HEK293 (cell line): ENCODE data around the gene BBLN.

ENCODE experiments used
- CTCF ChIA-PET: fragments of 350-600 bp; formaldehyde crosslinking; extraction: SDS; loops from one replicate; lab custom pipeline; 2021; ENCODE audit warnings: antibody characterized with exemption; lab: Yijun Ruan, JAX
- POLR2A ChIA-PET: fragments of 300-600 bp; formaldehyde crosslinking; extraction: SDS; loops from one replicate; lab custom pipeline; 2020; ENCODE audit warnings: antibody characterized with exemption, inconsistent platforms; lab: Yijun Ruan, JAX
- H3K27ac ChIP-seq: fragments of 200-500 bp; sonication (Bioruptor generic); 2 replicates; pipeline ENCODE4 v1.5.1; 2014; ENCODE audit warnings: low read depth, low read length, control low read depth, inconsistent platforms; ENCODE audit errors: extremely low read depth
- H3K36me3 ChIP-seq, 2 experiments: fragments of 200-500 bp in 1 of 2; sonication (Bioruptor generic) in 1 of 2; 1 replicate in 1 of 2; 2 replicates in 1 of 2; pipeline ENCODE4 v1.5.1; 2014 to 2017; ENCODE audit warnings: inconsistent platforms in 2 of 2, low read length in 2 of 2; ENCODE audit not compliant: control insufficient read depth in 2 of 2, insufficient read depth in 1 of 2
- H3K4me1 ChIP-seq: fragments of 200-500 bp; sonication (Bioruptor generic); 2 replicates; pipeline ENCODE4 v1.5.1; 2014; ENCODE audit warnings: mild to moderate bottlenecking, low read length, inconsistent platforms; ENCODE audit not compliant: control insufficient read depth, insufficient read depth
- H3K4me3 ChIP-seq: 2 replicates; pipeline ENCODE4 v1.5.1; 2011; ENCODE audit warnings: low read depth, mild to moderate bottlenecking, control low read depth, low read length, moderate library complexity
- H3K9me3 ChIP-seq: fragments of 200-500 bp; sonication (Bioruptor generic); 2 replicates; pipeline ENCODE4 v1.5.1; 2014; ENCODE audit warnings: low read depth, low read length, inconsistent platforms; ENCODE audit not compliant: control insufficient read depth, insufficient read depth
- CTCF ChIP-seq: fragments of 450-650 bp; formaldehyde crosslinking; IDR thresholded peaks from 2 replicates; pipeline ENCODE4 v1.5.1; 2016; ENCODE audit warnings: missing biosample characterization, missing genetic modification characterization
- SP2 ChIP-seq: fragments of 450-650 bp; formaldehyde crosslinking; IDR thresholded peaks from 2 replicates; pipeline ENCODE4 v1.5.1; 2016; ENCODE audit warnings: missing biosample characterization, missing genetic modification characterization
- TRIM28 ChIP-seq: IDR thresholded peaks from 2 replicates; pipeline ENCODE4 v1.6.1; 2011; ENCODE audit warnings: low read length, control low read depth, borderline replicate concordance
- ZNF140 ChIP-seq: fragments of 450-650 bp; formaldehyde crosslinking; IDR thresholded peaks from 2 replicates; pipeline ENCODE4 v1.5.1; 2016; ENCODE audit warnings: missing biosample characterization, missing genetic modification characterization
- ZNF184 ChIP-seq: fragments of 450-650 bp; IDR thresholded peaks from 2 replicates; pipeline ENCODE4 v1.5.1; 2018; ENCODE audit warnings: missing biosample characterization, mild to moderate bottlenecking, missing genetic modification characterization
- ZNF2 ChIP-seq: fragments of 450-650 bp; formaldehyde crosslinking; IDR thresholded peaks from 2 replicates; pipeline ENCODE4 v1.5.1; 2016; ENCODE audit warnings: missing biosample characterization, missing genetic modification characterization
- ZNF335 ChIP-seq: fragments of 450-650 bp; formaldehyde crosslinking; conservative IDR thresholded peaks from 2 replicates; pipeline ENCODE4 v1.5.1; 2016; ENCODE audit warnings: missing biosample characterization, missing genetic modification characterization
- ZNF366 ChIP-seq: fragments of 450-650 bp; formaldehyde crosslinking; conservative IDR thresholded peaks from 2 replicates; pipeline ENCODE4 v1.5.1; 2016; ENCODE audit warnings: missing biosample characterization, missing genetic modification characterization
- ZNF391 ChIP-seq: fragments of 450-650 bp; formaldehyde crosslinking; IDR thresholded peaks from 2 replicates; pipeline ENCODE4 v1.5.1; 2016; ENCODE audit warnings: low read depth, missing biosample characterization, missing genetic modification characterization, borderline replicate concordance
- ZNF48 ChIP-seq: fragments of 450-650 bp; formaldehyde crosslinking; IDR thresholded peaks from 2 replicates; pipeline ENCODE4 v1.5.1; 2016; ENCODE audit warnings: missing biosample characterization, missing genetic modification characterization
- ZNF518A ChIP-seq: fragments of 450-650 bp; formaldehyde crosslinking; conservative IDR thresholded peaks from 2 replicates; pipeline ENCODE4 v1.5.1; 2016; ENCODE audit warnings: low read depth, missing biosample characterization, missing genetic modification characterization
- ZNF596 ChIP-seq: fragments of 450-650 bp; IDR thresholded peaks from 2 replicates; pipeline ENCODE4 v1.5.0; 2018; ENCODE audit warnings: missing biosample characterization, mild to moderate bottlenecking, missing genetic modification characterization, moderate library complexity
- ZSCAN16 ChIP-seq: fragments of 450-650 bp; formaldehyde crosslinking; IDR thresholded peaks from 2 replicates; pipeline ENCODE4 v1.5.1; 2016; ENCODE audit warnings: missing biosample characterization, missing genetic modification characterization
- TF ChIP-seq, protein P1 (sequence below): fragments of 450-650 bp; formaldehyde crosslinking; IDR thresholded peaks from 2 replicates; pipeline ENCODE4 v1.5.1; 2017; ENCODE audit warnings: missing biosample characterization, missing genetic modification characterization

The BBLN gene

DNA sequence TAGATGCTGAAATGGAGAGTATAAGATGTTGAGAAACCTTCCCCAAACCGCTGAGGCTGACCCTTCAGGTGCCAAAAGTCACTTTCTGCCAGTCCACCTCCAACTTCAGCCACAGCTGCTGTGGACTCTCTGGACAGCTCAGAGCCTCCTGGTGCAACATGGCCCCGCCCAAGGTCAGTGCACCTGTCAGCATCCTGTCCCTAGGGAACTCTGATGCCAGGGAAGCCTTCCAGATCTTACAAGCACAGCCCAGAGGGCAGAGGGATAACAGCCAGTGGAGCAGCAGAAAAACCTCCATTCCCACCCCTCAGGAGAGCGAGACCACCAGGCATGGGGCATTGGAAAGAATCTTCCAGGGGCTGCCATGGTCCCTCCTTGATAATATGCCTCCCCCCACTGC is 22.1 kb upstream of the BBLN start (continued):
- no peak for TF ChIP-seq ZNF518A (tag by site-specific recombination)
- TF ChIP-seq ZNF366 (tag by site-specific recombination): no peak
- TF ChIP-seq ZNF391 (tag by site-specific recombination): no peak
- TF ChIP-seq ZNF48 (tag by site-specific recombination): no peak

DNA sequence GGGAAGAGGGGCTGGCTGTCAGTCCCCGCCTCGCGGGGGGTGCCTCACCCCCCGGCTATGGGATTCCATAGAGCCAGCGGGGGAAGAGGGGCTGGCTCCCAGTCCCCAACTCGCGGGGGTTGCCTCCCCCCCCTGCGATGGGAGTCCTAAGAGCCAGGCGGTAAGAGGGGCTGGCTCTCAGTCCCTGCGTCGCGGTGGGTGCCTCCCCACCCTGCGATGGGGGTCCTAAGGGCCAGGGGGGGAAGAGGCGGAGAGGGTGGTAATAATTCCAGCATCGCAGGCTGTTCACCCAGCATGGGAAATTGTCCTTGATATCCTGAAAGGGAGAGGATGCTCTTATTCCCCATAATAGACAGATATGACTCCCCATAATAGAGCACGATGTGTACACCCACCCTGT is 20.4 kb upstream of the BBLN start:
- H3K36me3 ChIP-seq: no peaks in the 10 kb centered on the region
- H3K27ac ChIP-seq: no peak overlapping the region
- TF ChIP-seq, protein P1, sequence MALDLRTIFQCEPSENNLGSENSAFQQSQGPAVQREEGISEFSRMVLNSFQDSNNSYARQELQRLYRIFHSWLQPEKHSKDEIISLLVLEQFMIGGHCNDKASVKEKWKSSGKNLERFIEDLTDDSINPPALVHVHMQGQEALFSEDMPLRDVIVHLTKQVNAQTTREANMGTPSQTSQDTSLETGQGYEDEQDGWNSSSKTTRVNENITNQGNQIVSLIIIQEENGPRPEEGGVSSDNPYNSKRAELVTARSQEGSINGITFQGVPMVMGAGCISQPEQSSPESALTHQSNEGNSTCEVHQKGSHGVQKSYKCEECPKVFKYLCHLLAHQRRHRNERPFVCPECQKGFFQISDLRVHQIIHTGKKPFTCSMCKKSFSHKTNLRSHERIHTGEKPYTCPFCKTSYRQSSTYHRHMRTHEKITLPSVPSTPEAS: no peak
- TF ChIP-seq ZNF596 (tag by site-specific recombination) (no peak), ZNF184 (tag by site-specific recombination) (no peak), SP2 (no peak)
- H3K9me3 ChIP-seq: no peaks in the 10 kb centered on the region
- no peaks in the 10 kb centered on the region for H3K4me1 ChIP-seq
- ChIA-PET POLR2A (no interaction called here), CTCF (no interaction called here)
- no peak overlapping the region for H3K4me3 ChIP-seq

DNA sequence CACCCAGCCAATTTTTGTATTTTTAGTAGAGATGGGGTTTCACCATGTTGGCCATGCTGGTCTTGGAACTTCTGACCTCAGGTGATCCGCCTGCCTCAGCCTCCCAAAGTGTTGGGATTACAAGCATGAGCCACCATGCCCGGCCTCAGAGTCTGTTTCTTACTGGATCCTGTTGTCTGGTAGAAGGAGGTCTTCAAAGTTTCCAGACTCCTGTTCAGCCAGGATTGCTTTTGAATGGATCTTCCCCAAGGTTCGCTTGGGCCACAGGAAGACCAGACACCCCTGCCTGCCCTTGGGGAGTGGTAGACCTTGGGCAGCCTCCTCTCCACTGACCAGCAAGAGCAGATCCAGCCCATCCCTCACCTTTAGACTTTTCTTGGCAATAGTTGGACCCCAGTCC is 18.5 kb upstream of the BBLN start:
- H3K4me3 ChIP-seq: no peak overlapping the region
- TF ChIP-seq ZSCAN16 (tag by site-specific recombination) (no peak), CTCF (tag by site-specific recombination) (no peak), TRIM28 (no peak), ZNF2 (no peak), ZNF335 (tag by site-specific recombination) (no peak), ZNF140 (tag by site-specific recombination) (no peak)
- H3K27ac ChIP-seq: no peak overlapping the region
- POLR2A ChIA-PET: interaction anchor here (0.5 to 1.4 kb wide), 3 partner anchors 9 to 776 kb away, joined by 3 to 8 read pairs (median 4); partner anchors contain the start of gene BBLN
- CTCF ChIA-PET: interaction anchor here (0.6 to 1.5 kb wide), 2 partner anchors 12 to 18 kb away, joined by 3 to 6 read pairs; no protein-coding TSS in a partner anchor
- H3K36me3 ChIP-seq: no peaks in the 10 kb centered on the region
- H3K9me3 ChIP-seq: no peaks in the 10 kb centered on the region
- H3K4me1 ChIP-seq: no peaks in the 10 kb centered on the region
